Gastroesophageal sphincter (tissue), 3 donors: ENCODE results near the gene TRNP1.

Experiments used
- EP300 ChIP-seq: sonication (generic); formaldehyde crosslinking; IDR thresholded peaks from one replicate; pipeline ENCODE4 v1.6.1; 2017; ENCODE audit warnings: antibody characterized with exemption, mild to moderate bottlenecking
- POLR2A ChIP-seq, 2 donors: fragments of 450-650 bp; IDR thresholded peaks; one replicate each; pipeline ENCODE4 v1.6.1; 2017; ENCODE audit warnings: antibody characterized with exemption in 2 of 2, mild to moderate bottlenecking in 2 of 2, moderate library complexity in 1 of 2
- POLR2AphosphoS5 ChIP-seq: sonication (generic); formaldehyde crosslinking; IDR thresholded peaks from one replicate; pipeline ENCODE4 v1.6.1; 2017; ENCODE audit warnings: antibody characterized with exemption
- TF ChIP-seq, protein P1 (sequence below), 4 experiments: fragments of 200-600 bp in 2 of 4; fragments of 450-650 bp in 2 of 4; sonication (generic) in 1 of 4; IDR thresholded peaks; one replicate each; pipeline ENCODE4 v1.5.1; 2017 to 2019; ENCODE audit warnings: antibody characterized with exemption in 4 of 4, mild to moderate bottlenecking in 2 of 4, moderate library complexity in 2 of 4

DNA sequence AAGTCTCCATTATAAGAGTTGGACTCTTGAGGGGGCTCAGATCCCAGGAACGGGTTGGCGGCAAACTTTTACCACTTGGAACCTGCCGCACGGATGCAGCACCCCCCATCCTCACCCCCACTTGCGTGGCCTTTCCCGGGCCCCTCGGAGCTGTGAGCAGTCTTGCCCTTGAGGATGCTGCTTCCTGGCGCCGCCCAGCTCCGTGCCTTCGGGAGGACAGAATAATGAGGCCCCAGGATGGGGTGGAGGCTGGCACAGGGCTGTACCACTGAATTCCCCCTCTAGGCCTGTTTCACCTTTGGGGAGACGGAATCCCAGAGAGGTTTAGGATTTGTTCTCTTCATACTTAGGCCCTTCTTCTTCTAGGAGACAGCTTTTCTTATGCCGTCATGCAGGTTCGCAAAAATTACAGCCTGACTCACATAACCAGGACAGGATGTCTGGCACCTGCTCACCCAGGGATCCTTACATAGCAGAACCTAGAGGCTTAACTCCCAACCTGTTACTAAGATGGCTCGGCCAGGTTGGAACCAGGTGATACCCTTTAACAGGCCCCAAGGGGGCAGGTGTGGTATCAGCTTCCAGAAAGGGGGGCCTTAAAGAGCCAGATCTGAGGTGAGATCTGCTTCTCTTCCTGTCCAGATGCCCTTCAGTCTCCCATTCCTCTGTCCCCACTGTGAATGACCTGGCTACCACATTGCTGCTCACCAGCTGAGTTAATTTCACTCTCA lies 1.5 kb downstream of the TRNP1 start:
- TF ChIP-seq, protein P1, sequence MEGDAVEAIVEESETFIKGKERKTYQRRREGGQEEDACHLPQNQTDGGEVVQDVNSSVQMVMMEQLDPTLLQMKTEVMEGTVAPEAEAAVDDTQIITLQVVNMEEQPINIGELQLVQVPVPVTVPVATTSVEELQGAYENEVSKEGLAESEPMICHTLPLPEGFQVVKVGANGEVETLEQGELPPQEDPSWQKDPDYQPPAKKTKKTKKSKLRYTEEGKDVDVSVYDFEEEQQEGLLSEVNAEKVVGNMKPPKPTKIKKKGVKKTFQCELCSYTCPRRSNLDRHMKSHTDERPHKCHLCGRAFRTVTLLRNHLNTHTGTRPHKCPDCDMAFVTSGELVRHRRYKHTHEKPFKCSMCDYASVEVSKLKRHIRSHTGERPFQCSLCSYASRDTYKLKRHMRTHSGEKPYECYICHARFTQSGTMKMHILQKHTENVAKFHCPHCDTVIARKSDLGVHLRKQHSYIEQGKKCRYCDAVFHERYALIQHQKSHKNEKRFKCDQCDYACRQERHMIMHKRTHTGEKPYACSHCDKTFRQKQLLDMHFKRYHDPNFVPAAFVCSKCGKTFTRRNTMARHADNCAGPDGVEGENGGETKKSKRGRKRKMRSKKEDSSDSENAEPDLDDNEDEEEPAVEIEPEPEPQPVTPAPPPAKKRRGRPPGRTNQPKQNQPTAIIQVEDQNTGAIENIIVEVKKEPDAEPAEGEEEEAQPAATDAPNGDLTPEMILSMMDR (IDR thresholded peaks at IDR 0.05) = no peak
- TF ChIP-seq POLR2A (IDR thresholded peaks at IDR 0.05) = no peak
- TF ChIP-seq POLR2AphosphoS5 = no peak
- no peak for TF ChIP-seq EP300
